Activated gamma-delta T cell treated with anti-CD3 and anti-CD28 coated beads, Interleukin-2, amount 50 U/mL, for 16 hours (primary cell): ENCODE measurements around the gene ATP2B2.

Source experiments
- DNase-seq: peaks from one replicate; pipeline ENCODE4 v3.0.0-alpha.2; 2020; ENCODE audit warnings: low read depth

The ATP2B2 gene

GRCh38 chr3:10294030-10294586 is 211.3 kb downstream of the ATP2B2 start:
- no peak for DNase-seq

GRCh38 chr3:10292505-10293419 is 212.6 kb downstream of the ATP2B2 start, which contains the start of gene GHRL:
GHRL (minus strand) TSS chr3:10292947; CDS start chr3:10290180, 2,767 bp downstream.
- no peak for DNase-seq

- no peak for DNase-seq
Measured at GRCh38 chr3:10291641-10292040, 213.7 kb downstream of the ATP2B2 start.

GRCh38 chr3:10290481-10291176 is 214.8 kb downstream of the ATP2B2 start:
- no peak for DNase-seq

- DNase-seq = no peak
Measured at GRCh38 chr3:10289787-10290355, 215.5 kb downstream of the ATP2B2 start.

GRCh38 chr3:10289077-10289476 is 216.3 kb downstream of the ATP2B2 start:
- DNase-seq = no peak

GRCh38 chr3:10288575-10288960 is 216.8 kb downstream of the ATP2B2 start:
- no peak for DNase-seq

- no peak for DNase-seq
Measured at GRCh38 chr3:10287936-10288574, 217.3 kb downstream of the ATP2B2 start.

GRCh38 chr3:10286596-10287295 is 218.6 kb downstream of the ATP2B2 start:
- DNase-seq = no peak

- DNase-seq = no peak
Measured at GRCh38 chr3:10286133-10286524, 219.3 kb downstream of the ATP2B2 start.

GRCh38 chr3:10285272-10286132 is 219.9 kb downstream of the ATP2B2 start:
- DNase-seq = no peak

- DNase-seq = no peak
Measured at GRCh38 chr3:10284496-10284895, 220.9 kb downstream of the ATP2B2 start.

GRCh38 chr3:10283638-10284037 is 221.7 kb downstream of the ATP2B2 start:
- no peak for DNase-seq

GRCh38 chr3:10281951-10282350 is 223.4 kb downstream of the ATP2B2 start:
- DNase-seq = no peak

GRCh38 chr3:10280571-10280970 is 224.8 kb downstream of the ATP2B2 start:
- DNase-seq = no peak

- no peak for DNase-seq
Measured at GRCh38 chr3:10280177-10280529, 225.2 kb downstream of the ATP2B2 start.

GRCh38 chr3:10279384-10280176 is 225.8 kb downstream of the ATP2B2 start:
- no peak for DNase-seq

GRCh38 chr3:10278501-10278900 is 226.9 kb downstream of the ATP2B2 start:
- no peak for DNase-seq

GRCh38 chr3:10277115-10277625 is 228.2 kb downstream of the ATP2B2 start:
- no peak for DNase-seq
